H1 (cell line): ENCODE results near the gene SHROOM4. TPM values are rescaled to one million over a fixed set of nuclear protein-coding genes. Genes with fewer than 3 reads are reported as not detected.
A peak's percentile ranks its signal among the peaks of the same experiment; 100 is the strongest.

ENCODE experiments used
- JUND ChIP-seq: IDR thresholded peaks from 2 replicates; pipeline ENCODE4 v1.6.1; 2011; ENCODE audit warnings: mild to moderate bottlenecking, improper control_type of control experiment, low read length
- SIX5 ChIP-seq: IDR thresholded peaks from 2 replicates; pipeline ENCODE4 v1.6.1; 2011; ENCODE audit warnings: mild to moderate bottlenecking, low read depth, low read length
- SUZ12 ChIP-seq: fragments of 200-600 bp; sonication (generic); IDR thresholded peaks from 2 replicates; pipeline ENCODE4 v1.6.1; 2012; ENCODE audit warnings: mild to moderate bottlenecking, inconsistent platforms, low read length, moderate library complexity, mixed read lengths
- polyA plus RNA-seq, 7 experiments: library from polyadenylated mRNA; depleted of rRNA in 3 of 7; stranded (reverse) in 5 of 7; unstranded in 2 of 7; fragments of >200 nt in 5 of 7; fragments of 200-250 nt in 2 of 7; gene quantifications; 1 replicate in 5 of 7; 2 replicates in 1 of 7; 4 replicates in 1 of 7; pipeline versions ENCODE4 v1.2.1 to v1.2.3, GENCODE V29; 2011 to 2013; ENCODE audit warnings: missing spikeins in 2 of 7, mixed read lengths in 2 of 7
- total RNA-seq: library from RNA; stranded (reverse); fragmentation: NEBNext Ultra II Directional; extraction: Animal tissue kit (Norgen Biotek cat#: 25700); gene quantifications from 2 replicates; pipeline ENCODE4 v1.2.1, GENCODE V29; 2021
- TF ChIP-seq, protein P1 (sequence below): IDR thresholded peaks from 2 replicates; pipeline ENCODE4 v1.6.1; 2012; ENCODE audit warnings: inconsistent platforms

SHROOM4 gene
- total and polyA plus RNA-seq, 2 of the 8 experiments (the other 6 are each of a cell fraction or from before 2014, with no cell fraction given) = 1.6 to 5.6 TPM

DNA sequence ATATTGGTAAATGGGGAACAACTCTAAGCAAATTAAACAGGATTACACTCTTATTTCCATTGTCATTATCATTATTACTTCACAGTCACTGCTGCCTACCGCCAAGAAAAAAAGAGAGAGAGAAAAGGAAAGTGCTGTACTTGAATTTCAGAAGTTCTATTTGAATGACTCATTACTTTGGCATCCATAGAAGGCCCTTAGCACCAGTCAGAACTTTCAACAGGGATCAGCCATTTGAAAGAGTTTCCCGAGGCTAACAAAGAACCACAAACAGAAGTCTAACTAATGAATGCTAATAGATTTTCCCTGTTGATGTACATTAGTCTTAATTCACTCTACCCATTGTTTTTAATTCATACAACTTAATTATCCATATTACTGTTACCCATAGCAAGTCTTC lies 116.3 kb downstream of the SHROOM4 start (continued):
- no peak for TF ChIP-seq SIX5
- TF ChIP-seq JUND = peak; percentile 91
- TF ChIP-seq SUZ12 = no peak
- TF ChIP-seq, protein P1, sequence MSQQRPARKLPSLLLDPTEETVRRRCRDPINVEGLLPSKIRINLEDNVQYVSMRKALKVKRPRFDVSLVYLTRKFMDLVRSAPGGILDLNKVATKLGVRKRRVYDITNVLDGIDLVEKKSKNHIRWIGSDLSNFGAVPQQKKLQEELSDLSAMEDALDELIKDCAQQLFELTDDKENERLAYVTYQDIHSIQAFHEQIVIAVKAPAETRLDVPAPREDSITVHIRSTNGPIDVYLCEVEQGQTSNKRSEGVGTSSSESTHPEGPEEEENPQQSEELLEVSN = no peak
